ENCODE data around the gene ERBB2.

DNA sequence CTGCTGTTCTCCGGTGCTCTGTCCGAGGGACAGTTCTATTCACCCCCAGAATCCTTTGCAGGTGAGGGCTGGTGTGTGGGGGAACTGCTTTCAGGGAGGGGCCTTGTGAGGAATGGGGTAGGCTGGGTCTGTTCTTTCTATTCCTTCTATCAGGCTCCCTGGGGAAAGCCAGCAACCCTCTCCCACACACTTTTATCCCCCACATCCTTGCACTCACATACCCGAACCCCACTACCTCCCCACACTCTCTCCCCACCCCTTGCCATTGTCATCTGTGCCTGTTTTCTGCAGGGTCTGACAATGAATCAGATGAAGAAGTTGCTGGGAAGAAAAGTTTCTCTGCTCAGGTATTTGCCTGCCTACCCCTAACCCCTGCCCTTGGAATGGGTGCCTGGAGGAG, 41.1 kb upstream of the ERBB2 start:
- TF ChIP-seq SMC3 (IDR thresholded peaks at IDR 0.05; ENCODE audit: low read depth, low read length): no peak
- TF ChIP-seq, protein P1, sequence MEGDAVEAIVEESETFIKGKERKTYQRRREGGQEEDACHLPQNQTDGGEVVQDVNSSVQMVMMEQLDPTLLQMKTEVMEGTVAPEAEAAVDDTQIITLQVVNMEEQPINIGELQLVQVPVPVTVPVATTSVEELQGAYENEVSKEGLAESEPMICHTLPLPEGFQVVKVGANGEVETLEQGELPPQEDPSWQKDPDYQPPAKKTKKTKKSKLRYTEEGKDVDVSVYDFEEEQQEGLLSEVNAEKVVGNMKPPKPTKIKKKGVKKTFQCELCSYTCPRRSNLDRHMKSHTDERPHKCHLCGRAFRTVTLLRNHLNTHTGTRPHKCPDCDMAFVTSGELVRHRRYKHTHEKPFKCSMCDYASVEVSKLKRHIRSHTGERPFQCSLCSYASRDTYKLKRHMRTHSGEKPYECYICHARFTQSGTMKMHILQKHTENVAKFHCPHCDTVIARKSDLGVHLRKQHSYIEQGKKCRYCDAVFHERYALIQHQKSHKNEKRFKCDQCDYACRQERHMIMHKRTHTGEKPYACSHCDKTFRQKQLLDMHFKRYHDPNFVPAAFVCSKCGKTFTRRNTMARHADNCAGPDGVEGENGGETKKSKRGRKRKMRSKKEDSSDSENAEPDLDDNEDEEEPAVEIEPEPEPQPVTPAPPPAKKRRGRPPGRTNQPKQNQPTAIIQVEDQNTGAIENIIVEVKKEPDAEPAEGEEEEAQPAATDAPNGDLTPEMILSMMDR (conservative IDR thresholded peaks at IDR 0.05; ENCODE audit: low read depth, low read length): no peak
- TF ChIP-seq MXI1 (IDR thresholded peaks at IDR 0.05; ENCODE audit: borderline replicate concordance, low read depth, low read length): no peak
- TF ChIP-seq POLR2A (IDR thresholded peaks at IDR 0.05; ENCODE audit: low read depth, low read length): no peak
- TF ChIP-seq CHD1 (IDR thresholded peaks at IDR 0.05; ENCODE audit: low read depth, low read length): no peak
- TF ChIP-seq RFX5 (IDR thresholded peaks at IDR 0.05; ENCODE audit: low read depth, low read length): no peak
- no peak for TF ChIP-seq RAD21 (IDR thresholded peaks at IDR 0.05; ENCODE audit: low read length)

Data from IMR-90 (cell line).